CD14-positive monocyte (primary cell): ENCODE measurements around the gene MCL1. TPM values are rescaled to one million over a fixed set of nuclear protein-coding genes. Genes with fewer than 3 reads are reported as not detected.

Source experiments
- DNase-seq, 3 donors: peaks; one replicate each; pipeline ENCODE4 v3.0.0-alpha.2; 2011 to 2022
- H2AFZ ChIP-seq: 2 replicates; pipeline ENCODE4 v1.6.0; 2012; ENCODE audit warnings: mild to moderate bottlenecking, low read depth, low read length, inconsistent platforms; ENCODE audit not compliant: insufficient read depth, poor library complexity, severe bottlenecking
- H3K27ac ChIP-seq, 2 donors: 1 replicate in 1 of 2; 2 replicates in 1 of 2; pipeline ENCODE4 v1.5.1; 2012 to 2013; ENCODE audit warnings: low read length in 2 of 2, control low read depth in 1 of 2, inconsistent platforms in 1 of 2, low read depth in 1 of 2, mild to moderate bottlenecking in 1 of 2
- H3K27me3 ChIP-seq, 2 donors: one replicate each; pipeline versions ENCODE4 v1.6.0 to v1.6.1; 2011 to 2013; ENCODE audit warnings: low read length in 2 of 2; ENCODE audit not compliant: control insufficient read depth in 2 of 2, insufficient read depth in 2 of 2
- H3K36me3 ChIP-seq, 2 donors: replicated peaks in 1 of 2; 1 replicate in 1 of 2; 2 replicates in 1 of 2; pipeline versions ENCODE4 v1.5.1 to v1.6.1; 2012 to 2013; ENCODE audit warnings: low read length in 2 of 2, control low read depth in 1 of 2, inconsistent platforms in 1 of 2, mild to moderate bottlenecking in 1 of 2; ENCODE audit not compliant: insufficient read depth in 2 of 2, control insufficient read depth in 1 of 2
- H3K4me1 ChIP-seq, 2 donors: 1 replicate in 1 of 2; 2 replicates in 1 of 2; pipeline versions ENCODE4 v1.5.1 to v1.6.1; 2012 to 2013; ENCODE audit warnings: low read length in 2 of 2, control low read depth in 1 of 2, inconsistent platforms in 1 of 2, mild to moderate bottlenecking in 1 of 2, moderate library complexity in 1 of 2; ENCODE audit not compliant: insufficient read depth in 2 of 2, control insufficient read depth in 1 of 2
- H3K4me2 ChIP-seq: replicated peaks from 2 replicates; pipeline ENCODE3; 2012; ENCODE audit warnings: low read length, moderate library complexity, mild to moderate bottlenecking; ENCODE audit not compliant: poor library complexity, severe bottlenecking; ENCODE audit errors: extremely low read depth
- H3K4me3 ChIP-seq, 3 experiments: fragments of 200-600 bp in 1 of 3; sonication (generic) in 1 of 3; replicated peaks in 1 of 3; 1 replicate in 2 of 3; 2 replicates in 1 of 3; pipeline ENCODE4 v1.5.1; 2011 to 2013; ENCODE audit warnings: low read length in 3 of 3, mild to moderate bottlenecking in 3 of 3, control low read depth in 2 of 3, low read depth in 2 of 3, inconsistent platforms in 1 of 3, moderate library complexity in 1 of 3
- H3K79me2 ChIP-seq: 2 replicates; pipeline ENCODE4 v1.6.0; 2012; ENCODE audit warnings: mild to moderate bottlenecking, control low read depth, inconsistent platforms, low read length, moderate library complexity; ENCODE audit not compliant: insufficient read depth
- H3K9ac ChIP-seq: 2 replicates; pipeline ENCODE4 v1.6.0; 2017; ENCODE audit warnings: low read length, mild to moderate bottlenecking; ENCODE audit not compliant: insufficient read depth, poor library complexity, severe bottlenecking
- H3K9me3 ChIP-seq, 2 donors: replicated peaks in 1 of 2; 1 replicate in 1 of 2; 2 replicates in 1 of 2; pipeline versions ENCODE4 v1.5.1 to v1.6.1; 2012 to 2013; ENCODE audit warnings: low read length in 2 of 2, control low read depth in 1 of 2; ENCODE audit not compliant: control insufficient read depth in 1 of 2, insufficient read depth in 1 of 2
- H4K20me1 ChIP-seq: 2 replicates; pipeline ENCODE4 v1.6.0; 2012; ENCODE audit warnings: mild to moderate bottlenecking, low read length, control low read depth, moderate library complexity; ENCODE audit not compliant: insufficient read depth
- H3K27ac Mint-ChIP-seq, 7 donors: one replicate each; pipeline ENCODE4 v1.8.0; 2020; ENCODE audit warnings: mild to moderate bottlenecking in 7 of 7, mixed read lengths in 7 of 7, moderate library complexity in 6 of 7, inconsistent platforms in 2 of 7
- H3K27me3 Mint-ChIP-seq, 3 donors: one replicate each; pipeline ENCODE4 v1.8.0; 2021 to 2022; ENCODE audit warnings: low read depth in 3 of 3, mild to moderate bottlenecking in 3 of 3, mixed read lengths in 3 of 3, moderate library complexity in 3 of 3, inconsistent platforms in 1 of 3
- H3K36me3 Mint-ChIP-seq, 2 donors: one replicate each; pipeline ENCODE4 v1.8.0; 2020; ENCODE audit warnings: mixed read lengths in 2 of 2, inconsistent platforms in 1 of 2, mild to moderate bottlenecking in 1 of 2
- H3K4me1 Mint-ChIP-seq: one replicate; pipeline ENCODE4 v1.8.0; 2020; ENCODE audit warnings: mild to moderate bottlenecking, mixed read lengths
- H3K4me3 Mint-ChIP-seq, 2 donors: one replicate each; pipeline ENCODE4 v1.8.0; 2020; ENCODE audit warnings: mild to moderate bottlenecking in 2 of 2, mixed read lengths in 2 of 2, moderate library complexity in 1 of 2
- H3K9me3 Mint-ChIP-seq, 7 donors: one replicate each; pipeline ENCODE4 v1.8.0; 2020 to 2022; ENCODE audit warnings: mixed read lengths in 7 of 7, mild to moderate bottlenecking in 6 of 7, moderate library complexity in 6 of 7, inconsistent platforms in 2 of 7
- WGBS: methylation state at CpG from one replicate; pipeline ENCODE4 v1.1.5; 2013; ENCODE audit warnings: missing lambda C conversion rate; ENCODE audit not compliant: insufficient coverage; 5-methylcytosine and 5-hydroxymethylcytosine counted together
- intact Hi-C, 2 donors: fragments of 100-400 bp; cut with micrococcal nuclease; formaldehyde crosslinking; loops; one replicate each; pipeline versions ENCODE4 v1.15.0 to v1.15.1; 2023
- polyA plus RNA-seq, 3 donors: library from polyadenylated mRNA; depleted of rRNA in 1 of 3; unstranded in 2 of 3; stranded (reverse) in 1 of 3; fragments of 300-500 nt in 2 of 3; fragments of >200 nt in 1 of 3; fragmentation: Illumina TruSeq in 2 of 3; gene quantifications; 1 replicate in 2 of 3; 2 replicates in 1 of 3; pipeline ENCODE4 v1.2.3, GENCODE V29; 2012 to 2021
- TF ChIP-seq, protein P1 (sequence below): fragments of 200-600 bp; IDR thresholded peaks from one replicate; pipeline ENCODE4 v1.8.0; 2022; ENCODE audit warnings: antibody characterized with exemption, mild to moderate bottlenecking

The MCL1 gene
- polyA plus RNA-seq, 3 donors: 287 to 2,076 (median 301) TPM

DNA sequence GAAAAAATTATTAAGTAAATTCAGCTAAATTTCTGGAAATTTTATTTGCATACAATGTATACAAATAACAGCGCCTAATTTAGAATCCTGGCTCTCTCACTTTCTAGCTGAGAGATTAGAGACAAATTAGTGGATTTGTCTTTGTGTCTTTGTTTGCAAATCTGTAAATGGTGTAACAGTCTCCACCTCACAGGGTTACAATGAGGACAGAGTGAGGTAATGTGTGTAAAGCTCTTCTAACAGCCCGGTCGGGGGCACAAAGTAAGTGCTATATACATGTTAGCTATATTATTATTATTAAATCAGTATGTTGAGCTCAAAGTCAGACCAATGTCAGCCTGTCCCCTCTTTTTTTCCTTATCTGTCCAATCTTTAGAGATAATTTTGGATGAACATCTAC lies 35.2 kb downstream of the MCL1 start:
- intact Hi-C loops: no loop called here
- Histone ChIP-seq H3K9ac (no peak overlapping the region), H2AFZ (no peak overlapping the region), H3K4me2 (no peak overlapping the region), H3K4me3 (no peak overlapping the region), H3K4me1 (peaks cover 7 to 10% of the 10 kb centered on the region in 2 donors), H3K9me3 (no peaks in the 10 kb centered on the region), H3K79me2 (no peaks in the 10 kb centered on the region), H3K27me3 (peaks cover 0 to 3% of the 10 kb centered on the region in 2 donors), H3K27ac (no peak overlapping the region), H4K20me1 (no peaks in the 10 kb centered on the region), H3K36me3 (no peaks in the 10 kb centered on the region)
- no peak for DNase-seq
- Mint-ChIP-seq H3K9me3 (no peaks in the 10 kb centered on the region), H3K4me1 (peaks cover 11% of the 10 kb centered on the region), H3K36me3 (no peaks in the 10 kb centered on the region), H3K27ac (no peak overlapping the region), H3K27me3 (peaks cover 4 to 9% (median 7%) of the 10 kb centered on the region in 3 donors), H3K4me3 (no peak overlapping the region)
- TF ChIP-seq, protein P1, sequence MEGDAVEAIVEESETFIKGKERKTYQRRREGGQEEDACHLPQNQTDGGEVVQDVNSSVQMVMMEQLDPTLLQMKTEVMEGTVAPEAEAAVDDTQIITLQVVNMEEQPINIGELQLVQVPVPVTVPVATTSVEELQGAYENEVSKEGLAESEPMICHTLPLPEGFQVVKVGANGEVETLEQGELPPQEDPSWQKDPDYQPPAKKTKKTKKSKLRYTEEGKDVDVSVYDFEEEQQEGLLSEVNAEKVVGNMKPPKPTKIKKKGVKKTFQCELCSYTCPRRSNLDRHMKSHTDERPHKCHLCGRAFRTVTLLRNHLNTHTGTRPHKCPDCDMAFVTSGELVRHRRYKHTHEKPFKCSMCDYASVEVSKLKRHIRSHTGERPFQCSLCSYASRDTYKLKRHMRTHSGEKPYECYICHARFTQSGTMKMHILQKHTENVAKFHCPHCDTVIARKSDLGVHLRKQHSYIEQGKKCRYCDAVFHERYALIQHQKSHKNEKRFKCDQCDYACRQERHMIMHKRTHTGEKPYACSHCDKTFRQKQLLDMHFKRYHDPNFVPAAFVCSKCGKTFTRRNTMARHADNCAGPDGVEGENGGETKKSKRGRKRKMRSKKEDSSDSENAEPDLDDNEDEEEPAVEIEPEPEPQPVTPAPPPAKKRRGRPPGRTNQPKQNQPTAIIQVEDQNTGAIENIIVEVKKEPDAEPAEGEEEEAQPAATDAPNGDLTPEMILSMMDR: no peak
- no CpG with 5 or more reads among the region's 3 CpGs for WGBS

DNA sequence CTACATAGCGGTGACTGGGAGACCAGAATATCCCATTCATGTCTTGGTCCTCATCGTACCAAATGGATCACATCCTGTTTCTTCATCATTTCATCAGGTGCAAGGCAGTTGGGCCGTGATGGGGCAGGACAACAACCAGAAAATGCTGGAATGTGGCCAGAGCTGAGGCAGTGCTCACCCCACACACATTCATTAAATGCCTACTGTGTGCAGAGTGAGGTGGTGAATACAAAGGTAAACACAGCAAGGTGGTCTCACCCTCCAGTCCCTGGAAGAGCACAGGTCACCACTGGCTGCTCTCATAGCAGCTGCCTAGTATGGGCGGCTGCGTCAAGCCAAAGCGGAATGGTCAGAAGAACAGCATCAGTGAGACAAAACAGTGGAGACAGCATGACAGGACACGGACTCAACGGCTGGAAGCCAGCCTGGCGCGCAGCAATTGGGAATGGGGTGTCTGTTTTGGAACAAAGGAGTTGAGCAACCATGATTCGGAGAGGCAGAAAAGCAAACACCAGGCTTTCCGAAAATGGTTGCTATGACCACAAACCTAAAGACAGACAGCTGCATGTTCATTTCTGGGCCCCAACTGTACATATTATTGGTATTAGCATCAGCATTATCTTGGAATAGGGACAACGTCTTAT lies 35.8 kb downstream of the MCL1 start:
- Histone ChIP-seq H3K4me1 (peaks cover 4 to 9% of the 10 kb centered on the region in 2 donors), H3K4me2 (no peak overlapping the region), H3K27ac (no peak overlapping the region), H3K9ac (no peak overlapping the region), H3K79me2 (no peaks in the 10 kb centered on the region), H3K4me3 (no peak overlapping the region), H3K9me3 (no peaks in the 10 kb centered on the region), H3K27me3 (peaks cover 0 to 3% of the 10 kb centered on the region in 2 donors), H3K36me3 (no peaks in the 10 kb centered on the region), H4K20me1 (no peaks in the 10 kb centered on the region), H2AFZ (no peak overlapping the region)
- no peaks in the 10 kb centered on the region for H3K36me3 Mint-ChIP-seq
- H3K9me3 Mint-ChIP-seq: no peaks in the 10 kb centered on the region
- 96% methylated on average over 8 of the region's 13 CpGs for WGBS
- TF ChIP-seq, protein P1: no peak
- no peak overlapping the region for H3K27ac Mint-ChIP-seq
- no peak overlapping the region for H3K4me3 Mint-ChIP-seq
- intact Hi-C loops: no loop called here
- H3K4me1 Mint-ChIP-seq: peaks cover 14% of the 10 kb centered on the region
- DNase-seq: no peak
- H3K27me3 Mint-ChIP-seq: peaks cover 4 to 9% (median 7%) of the 10 kb centered on the region in 3 donors
